ENCODE measurements around the gene KRT3.

DNA sequence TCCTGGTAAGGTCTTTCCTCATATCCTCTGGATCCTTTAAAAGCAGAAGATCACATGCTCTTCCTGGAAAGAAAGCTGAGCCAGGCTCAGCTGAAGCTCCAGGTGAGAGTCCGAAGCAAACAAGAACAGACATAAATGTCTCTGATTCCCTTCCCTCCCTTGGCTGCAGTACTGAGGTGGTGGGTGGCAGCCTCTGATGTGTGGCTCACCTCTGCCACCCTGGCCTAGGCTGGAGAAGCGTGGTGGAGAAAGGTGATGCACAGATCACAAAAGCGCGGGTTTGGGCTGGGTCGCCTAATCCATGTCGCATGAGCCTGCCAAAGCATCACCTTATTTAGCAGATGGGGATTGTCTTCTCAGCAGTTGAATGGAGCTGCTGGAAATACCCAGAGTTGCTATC is 16.0 kb downstream of the KRT3 start:
- TF ChIP-seq EZH2 (IDR thresholded peaks at IDR 0.05; ENCODE audit: borderline replicate concordance, low read depth, low read length, severe bottlenecking), result no peak
- no peak for TF ChIP-seq CTCF (IDR thresholded peaks at IDR 0.05; ENCODE audit: borderline replicate concordance, extremely low read depth, low read length, poor library complexity, severe bottlenecking)
